Measurements from ENCODE around the gene TMEM204.
"Not testable (repeated sequence)": the region's sequence is repeated elsewhere in the genome, so short reads cannot be mapped to it uniquely, and the experiment has no call there.

Gene TMEM204

GRCh38 chr16:1560153-1560552, 26.7 kb downstream of the TMEM204 start:
- FAIRE-seq: no peak

GRCh38 chr16:1560866-1561265, 27.4 kb downstream of the TMEM204 start:
- FAIRE-seq: no peak

GRCh38 chr16:1561266-1561665, 27.8 kb downstream of the TMEM204 start:
- no peak for FAIRE-seq

- FAIRE-seq: no peak
Observed at GRCh38 chr16:1561836-1562235, 28.4 kb downstream of the TMEM204 start.

DNA sequence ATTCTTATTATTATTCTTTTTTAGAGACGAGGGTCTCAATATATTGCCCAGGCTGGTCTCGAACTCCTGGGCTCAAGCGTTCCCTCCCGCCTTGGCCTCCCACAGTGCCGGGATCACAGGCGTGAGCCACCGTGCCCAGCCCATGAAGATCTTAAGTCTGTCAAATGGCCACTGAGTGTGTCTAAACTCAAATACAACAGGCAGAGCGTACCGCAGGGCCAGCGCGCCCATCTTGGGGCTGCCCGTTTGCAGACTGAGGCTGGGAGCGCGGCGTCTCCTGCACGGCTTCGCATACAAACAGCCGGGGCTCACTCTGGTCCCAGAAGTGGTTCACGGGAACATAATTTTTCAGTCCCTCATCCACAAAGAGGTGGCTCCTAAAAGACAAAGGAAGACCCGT, 30.3 kb downstream of the TMEM204 start:
- FAIRE-seq: no peak

GRCh38 chr16:1564325-1564724, 30.9 kb downstream of the TMEM204 start:
- no peak for FAIRE-seq

DNA sequence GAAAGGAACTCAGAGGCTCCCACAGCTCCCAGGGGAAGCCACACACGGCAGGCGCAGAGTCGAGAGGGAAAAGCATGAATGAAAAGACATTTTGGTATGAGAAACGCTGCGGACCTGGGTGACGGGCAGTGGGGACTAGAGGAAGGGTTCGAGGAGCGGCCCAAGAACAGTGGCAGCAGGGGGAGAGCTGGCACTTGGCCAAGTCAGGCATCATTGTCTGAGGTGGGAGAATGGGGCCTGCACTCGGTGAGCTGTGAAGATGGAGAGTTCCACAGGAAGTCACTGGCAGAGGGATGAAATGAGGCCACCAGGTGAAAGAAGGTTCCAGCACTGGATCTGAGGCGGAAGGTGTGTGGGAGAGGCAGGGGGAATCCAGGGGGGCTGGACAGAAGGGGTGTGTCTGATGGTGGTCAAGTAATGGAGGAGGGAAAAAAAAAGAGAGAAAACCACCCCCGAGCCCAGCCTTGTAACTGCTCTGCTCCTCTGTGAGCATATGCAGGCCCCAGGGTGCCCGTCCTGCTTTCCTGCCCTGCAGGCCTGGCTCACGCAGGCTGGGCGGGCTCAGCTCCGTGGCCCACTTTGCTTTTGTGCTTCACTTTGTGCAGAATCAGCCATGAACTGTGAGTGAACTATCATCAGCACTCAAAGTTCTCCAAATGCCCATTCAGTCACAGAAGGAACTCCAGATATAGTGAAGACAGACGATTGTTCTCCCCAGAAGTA, 31.8 kb downstream of the TMEM204 start:
- FAIRE-seq: no peak

DNA sequence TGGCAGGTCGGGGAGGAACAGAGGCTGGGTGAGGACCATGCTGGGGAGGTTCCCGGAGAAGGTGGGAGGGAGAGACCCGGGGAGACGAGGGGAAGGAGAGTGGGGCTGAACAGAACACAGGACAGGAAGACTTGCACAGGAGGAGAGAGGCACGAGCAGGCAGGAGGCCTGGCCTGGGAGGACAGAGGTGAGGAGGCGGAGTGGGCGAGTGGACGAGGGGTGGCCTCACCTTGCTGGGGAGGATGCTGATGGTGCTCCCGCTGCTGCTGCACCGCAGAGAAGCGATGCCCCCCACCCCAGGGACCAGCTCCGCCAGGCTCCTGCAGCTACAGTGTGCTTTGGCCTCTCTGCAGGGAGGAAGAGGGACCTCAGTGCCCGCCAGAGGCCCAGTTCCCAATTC, 34.5 kb downstream of the TMEM204 start:
- FAIRE-seq: no peak

GRCh38 chr16:1571012-1571671, 37.7 kb downstream of the TMEM204 start:
- no peak for FAIRE-seq

DNA sequence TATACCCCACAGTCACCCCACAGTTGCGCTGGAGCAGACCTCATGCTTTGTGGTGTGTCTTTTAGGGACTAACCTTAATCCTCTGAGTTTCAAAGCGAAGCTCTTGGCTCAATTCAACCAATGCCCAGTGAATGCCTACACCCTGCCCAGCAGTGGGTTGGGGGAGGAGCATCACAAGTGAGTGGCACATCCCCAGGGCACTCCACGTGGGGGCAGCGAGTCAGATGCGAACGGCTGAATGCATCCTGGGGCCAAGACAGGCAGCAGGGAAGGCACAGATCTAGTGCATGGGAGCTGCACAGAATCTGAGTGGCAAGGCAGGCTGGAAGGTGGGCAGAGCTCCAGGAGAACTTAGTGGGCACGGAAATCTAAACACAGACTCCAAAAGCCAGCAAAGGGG, 39.2 kb downstream of the TMEM204 start:
- no peak for FAIRE-seq

- no peak for FAIRE-seq
Observed at GRCh38 chr16:1573301-1573700, 39.8 kb downstream of the TMEM204 start.

DNA sequence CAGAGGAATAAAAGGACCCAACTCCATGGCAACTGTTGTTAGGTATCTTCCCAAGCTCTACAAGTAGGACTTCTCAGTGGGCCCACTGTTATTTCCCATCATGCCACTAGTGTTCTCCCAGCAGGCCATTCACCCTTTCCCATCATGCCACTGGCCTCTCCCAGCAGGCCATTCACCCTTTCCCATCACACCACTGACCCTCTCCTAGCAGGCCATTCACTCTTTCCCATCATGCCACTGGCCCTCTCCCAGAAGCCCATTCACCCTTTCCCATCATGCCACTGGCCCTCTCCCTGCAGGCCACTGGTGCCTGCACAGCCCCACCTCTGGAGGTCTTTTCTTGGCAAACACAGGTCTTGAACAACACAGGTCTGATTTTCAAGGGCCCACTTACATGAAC, 42.1 kb downstream of the TMEM204 start:
- FAIRE-seq: no peak

DNA sequence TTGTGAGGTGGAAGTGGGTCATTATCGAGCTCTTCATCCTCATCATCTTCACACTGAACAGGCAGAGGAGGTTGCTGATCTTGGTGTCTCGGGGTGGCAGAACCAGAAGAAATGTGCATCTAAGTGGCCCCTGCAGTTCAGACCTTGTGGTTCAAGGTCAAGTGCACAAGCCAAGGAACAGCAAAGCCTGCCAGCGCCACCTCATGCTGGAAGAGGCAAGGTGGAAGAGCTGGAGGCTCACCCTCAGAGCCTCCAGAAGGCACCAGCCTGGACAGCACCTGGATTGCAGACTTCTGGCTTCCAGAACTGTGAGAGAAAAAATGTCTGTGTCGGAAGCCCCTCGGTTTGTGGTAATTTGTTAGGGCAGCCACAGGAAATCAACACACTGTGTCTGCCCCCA, 45.7 kb downstream of the TMEM204 start:
- FAIRE-seq: no peak

GRCh38 chr16:1580256-1580655, 46.8 kb downstream of the TMEM204 start:
- no peak for FAIRE-seq

- FAIRE-seq: no peak
Observed at GRCh38 chr16:1580956-1581355, 47.5 kb downstream of the TMEM204 start.

GRCh38 chr16:1581804-1582203, 48.3 kb downstream of the TMEM204 start:
- FAIRE-seq: no peak

DNA sequence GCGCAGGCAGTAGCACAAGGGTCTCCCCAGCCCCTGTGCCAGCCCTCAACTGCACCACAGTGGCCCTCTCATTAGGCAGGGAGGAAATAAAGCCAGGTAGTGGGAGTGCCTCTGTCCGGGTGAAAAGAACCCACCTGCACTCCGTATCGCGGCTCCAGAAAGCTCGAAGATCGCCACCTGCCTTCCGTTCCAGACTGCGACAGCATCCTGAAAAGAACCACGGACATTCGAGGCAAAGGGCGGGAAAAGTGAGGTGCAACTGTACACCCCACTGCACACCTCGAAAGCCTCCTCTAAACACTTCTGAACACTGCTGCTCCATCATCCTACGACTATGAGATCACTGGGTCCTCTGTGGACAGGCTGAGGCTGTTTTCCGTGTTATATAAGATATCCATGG, 49.7 kb downstream of the TMEM204 start:
- FAIRE-seq: no peak

DNA sequence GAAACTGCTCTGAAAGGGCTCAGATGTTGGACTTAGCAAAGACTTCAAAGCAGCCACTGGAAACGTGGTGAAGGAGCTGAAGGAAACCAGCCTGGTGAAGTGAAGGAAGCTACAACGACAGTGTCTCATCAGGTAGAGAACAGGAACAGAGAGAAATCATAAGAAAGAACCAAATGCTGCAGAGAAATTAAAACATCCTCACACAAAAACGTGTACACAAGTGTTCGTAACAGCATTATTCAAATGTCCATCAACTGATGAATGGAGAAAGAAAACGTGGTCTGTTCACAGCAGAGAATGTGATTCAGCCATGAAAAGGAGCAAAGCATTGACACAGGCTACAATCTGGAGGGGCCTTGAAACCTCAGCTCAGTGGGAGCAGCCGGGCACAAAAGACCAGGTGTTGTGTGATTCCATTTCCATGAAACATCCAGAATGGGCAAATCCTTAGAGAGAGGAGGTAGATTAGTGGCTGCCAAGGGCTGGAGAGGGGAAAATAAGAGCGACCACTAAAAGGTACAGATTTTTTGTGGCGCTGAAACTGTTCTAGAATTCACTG, 51.5 kb downstream of the TMEM204 start:
- no peak for FAIRE-seq

DNA sequence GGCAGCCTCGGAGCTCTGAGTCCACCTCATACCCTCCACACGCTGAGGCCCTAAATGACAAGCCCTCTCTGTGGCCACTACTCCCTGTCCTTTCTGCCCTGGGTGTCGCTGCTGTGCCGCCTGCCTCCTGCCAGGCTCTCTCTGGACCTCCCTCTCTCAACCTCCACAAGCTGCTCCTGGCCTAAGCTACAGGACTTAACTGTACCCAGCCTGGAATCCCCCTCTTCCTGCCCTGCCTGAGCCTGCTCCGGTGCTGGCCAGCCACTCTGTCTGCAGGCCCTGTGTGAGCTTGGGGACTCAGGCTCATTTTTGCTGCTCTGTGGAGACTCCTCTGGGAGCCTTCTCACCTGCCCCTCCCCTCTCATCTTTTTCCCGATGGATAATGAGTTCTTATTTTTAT, 56.9 kb downstream of the TMEM204 start:
- no peak for FAIRE-seq

DNA sequence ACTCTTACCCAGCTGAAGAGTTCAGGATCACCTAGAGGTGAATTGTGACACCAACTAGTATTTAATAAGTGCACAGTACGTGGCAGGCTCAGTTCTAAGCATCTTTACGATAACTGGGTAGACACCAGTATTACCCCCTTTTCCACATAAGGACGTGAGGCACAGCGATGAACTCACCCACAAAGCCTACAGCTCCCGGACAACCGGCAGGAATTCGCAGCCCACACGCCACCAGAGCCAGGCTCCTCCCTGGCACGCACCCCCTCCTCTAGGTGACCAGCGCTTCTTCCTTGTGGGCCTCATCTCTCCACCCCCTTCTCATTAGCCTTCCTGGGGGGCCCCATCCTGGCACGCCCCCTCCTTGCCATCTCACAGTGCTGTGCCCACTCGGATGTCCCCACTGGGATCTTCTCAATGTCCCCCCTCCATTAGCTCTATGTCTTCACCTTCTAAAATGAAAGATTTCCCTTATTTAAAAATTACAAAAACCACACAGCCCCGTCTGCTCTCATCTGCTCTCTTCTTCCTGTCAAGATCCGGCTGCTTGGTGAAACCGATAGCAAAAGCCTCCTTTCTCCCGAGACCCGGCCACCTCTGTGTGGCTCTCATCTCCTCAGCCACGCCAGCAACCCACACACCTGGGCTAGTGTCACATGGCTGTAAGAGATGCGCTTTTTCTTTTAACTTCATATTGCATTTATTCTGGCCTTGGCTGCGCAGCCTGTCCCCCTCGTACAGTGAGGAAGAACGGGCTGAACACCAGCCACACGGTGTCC, 57.7 kb downstream of the TMEM204 start:
- FAIRE-seq: no peak

DNA sequence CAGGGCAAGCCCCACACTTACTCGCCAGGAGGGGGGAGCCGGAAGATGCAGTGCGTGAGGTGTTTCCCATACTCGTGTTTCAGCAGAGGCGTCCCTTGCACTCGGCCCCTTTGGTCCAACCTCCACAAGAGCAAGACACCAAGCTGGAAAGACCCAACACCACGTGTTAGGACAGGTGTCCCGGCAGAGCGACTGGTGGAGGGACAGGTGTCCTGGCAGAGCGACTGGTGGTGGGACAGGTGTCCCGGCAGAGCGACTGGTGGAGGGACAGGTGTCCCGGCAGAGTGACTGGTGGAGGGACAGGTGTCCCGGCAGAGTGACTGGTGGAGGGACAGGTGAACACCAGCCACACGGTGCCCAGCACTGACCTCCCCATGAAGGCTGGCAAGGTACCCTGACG, 59.0 kb downstream of the TMEM204 start:
- FAIRE-seq: no peak

GRCh38 chr16:1595511-1595910, 62.0 kb downstream of the TMEM204 start:
- not testable (repeated sequence) for FAIRE-seq

- FAIRE-seq: no peak
Observed at GRCh38 chr16:1596516-1596915, 63.0 kb downstream of the TMEM204 start.

DNA sequence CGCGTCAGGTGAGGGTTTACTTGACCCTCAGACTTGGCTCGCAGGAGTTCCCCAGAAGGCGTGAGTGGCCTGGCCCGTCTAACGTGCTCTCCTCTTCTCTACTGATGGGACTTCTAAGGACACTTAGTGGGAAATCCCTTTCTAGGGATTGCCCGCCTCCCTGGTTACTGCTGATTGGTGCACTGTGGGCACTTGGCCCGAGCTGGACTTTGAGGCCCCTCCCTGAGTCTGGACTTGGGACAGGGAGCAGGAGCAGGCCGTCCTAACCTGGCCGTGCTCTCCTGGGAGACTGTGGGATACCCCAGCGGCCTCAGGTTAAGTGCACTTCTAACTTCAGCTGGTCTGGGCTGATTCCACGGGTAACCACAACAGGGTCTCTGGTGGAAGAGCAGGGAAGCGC, 63.7 kb downstream of the TMEM204 start:
- no peak for FAIRE-seq

All from islet of Langerhans (tissue), 1 donor.